ENCODE data around the gene PPP1R36.

The PPP1R36 gene

DNA sequence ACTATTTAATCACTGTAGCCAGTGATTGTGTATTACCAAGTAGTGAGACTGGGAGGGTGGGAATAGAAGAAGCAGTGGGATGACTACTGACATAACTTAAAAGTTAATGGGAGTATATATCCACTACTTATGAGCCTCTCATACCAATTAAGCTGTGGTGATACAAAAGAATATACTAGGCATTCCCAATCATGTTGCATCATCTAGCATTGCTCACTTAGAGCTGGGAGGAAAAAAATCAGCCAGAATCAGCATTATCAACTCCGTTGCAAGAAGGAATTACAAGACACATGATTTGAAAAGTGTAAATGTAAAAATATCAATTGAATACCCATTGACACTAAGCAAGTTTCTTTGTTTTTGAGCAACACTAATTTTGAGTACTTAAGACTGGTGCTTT, 745 bp upstream of the PPP1R36 start:
- H3K4me3 ChIP-seq (ENCODE audit: low read length) = no peak overlapping the region

DNA sequence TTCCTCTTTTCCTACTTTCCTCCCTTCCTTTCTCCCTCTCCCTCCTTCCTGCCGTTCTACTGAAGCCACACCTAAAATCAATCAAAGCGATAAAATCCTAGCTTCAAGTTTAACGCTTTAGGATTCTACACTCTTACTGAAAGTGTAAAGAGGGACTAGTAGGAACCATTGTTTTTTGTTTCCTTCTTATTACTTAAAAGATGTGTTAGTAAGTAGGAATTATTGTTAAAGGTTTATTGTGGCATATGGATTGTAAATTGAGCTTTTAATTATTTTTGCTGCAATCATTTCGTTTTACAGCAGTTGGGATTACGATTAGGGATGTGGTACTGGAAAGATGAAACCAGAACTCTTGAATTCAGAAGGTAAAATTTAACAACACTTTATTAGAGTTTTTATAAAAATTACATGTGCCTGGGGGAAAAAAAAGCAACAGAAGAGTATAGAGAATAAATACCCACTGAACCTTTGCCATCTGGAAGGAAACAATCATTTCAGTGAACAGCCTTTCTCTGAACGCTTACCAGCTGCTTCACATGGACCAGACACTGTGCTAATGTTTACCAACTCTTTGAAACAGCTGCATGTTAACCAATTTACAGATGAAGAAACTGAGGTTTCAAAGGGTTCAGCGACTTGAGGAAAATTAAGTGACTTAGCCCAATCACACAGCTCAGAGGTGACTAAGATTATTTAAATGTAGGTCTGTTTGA, 1.0 kb downstream of the PPP1R36 start:
- Histone ChIP-seq H2AFZ (ENCODE audit: low read length) (no peak overlapping the region), H3K27ac (ENCODE audit: low read length) (no peak overlapping the region), H3K27me3 (replicated peaks; ENCODE audit: insufficient read depth, low read length) (no peaks in the 10 kb centered on the region), H3K4me3 (ENCODE audit: low read length) (no peak overlapping the region), H3K9me3 (replicated peaks; ENCODE audit: insufficient read depth, low read length) (no peaks in the 10 kb centered on the region), H3K4me2 (ENCODE audit: low read depth, low read length) (no peak overlapping the region), H3K4me1 (ENCODE audit: low read length) (no peaks in the 10 kb centered on the region), H3K9ac (ENCODE audit: low read length) (no peak overlapping the region), H3K79me2 (ENCODE audit: low read length) (no peaks in the 10 kb centered on the region), H3K36me3 (replicated peaks; ENCODE audit: insufficient read depth, low read length) (no peaks in the 10 kb centered on the region), H3F3A (ENCODE audit: insufficient read depth, low read length) (no peaks in the 10 kb centered on the region), H3K9me2 (replicated peaks; ENCODE audit: insufficient read depth, low read length) (no peaks in the 10 kb centered on the region), H4K20me1 (ENCODE audit: insufficient read depth, low read length) (no peaks in the 10 kb centered on the region)
- DNase-seq = no peak
- TF ChIP-seq EZH2 (optimal IDR thresholded peaks at IDR 0.05; ENCODE audit: low read depth, low read length) (no peak), EZH2phosphoT487 (IDR thresholded peaks at IDR 0.05; ENCODE audit: low read length) (no peak)
- TF ChIP-seq, protein P1, sequence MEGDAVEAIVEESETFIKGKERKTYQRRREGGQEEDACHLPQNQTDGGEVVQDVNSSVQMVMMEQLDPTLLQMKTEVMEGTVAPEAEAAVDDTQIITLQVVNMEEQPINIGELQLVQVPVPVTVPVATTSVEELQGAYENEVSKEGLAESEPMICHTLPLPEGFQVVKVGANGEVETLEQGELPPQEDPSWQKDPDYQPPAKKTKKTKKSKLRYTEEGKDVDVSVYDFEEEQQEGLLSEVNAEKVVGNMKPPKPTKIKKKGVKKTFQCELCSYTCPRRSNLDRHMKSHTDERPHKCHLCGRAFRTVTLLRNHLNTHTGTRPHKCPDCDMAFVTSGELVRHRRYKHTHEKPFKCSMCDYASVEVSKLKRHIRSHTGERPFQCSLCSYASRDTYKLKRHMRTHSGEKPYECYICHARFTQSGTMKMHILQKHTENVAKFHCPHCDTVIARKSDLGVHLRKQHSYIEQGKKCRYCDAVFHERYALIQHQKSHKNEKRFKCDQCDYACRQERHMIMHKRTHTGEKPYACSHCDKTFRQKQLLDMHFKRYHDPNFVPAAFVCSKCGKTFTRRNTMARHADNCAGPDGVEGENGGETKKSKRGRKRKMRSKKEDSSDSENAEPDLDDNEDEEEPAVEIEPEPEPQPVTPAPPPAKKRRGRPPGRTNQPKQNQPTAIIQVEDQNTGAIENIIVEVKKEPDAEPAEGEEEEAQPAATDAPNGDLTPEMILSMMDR (IDR thresholded peaks at IDR 0.05; ENCODE audit: low read length) = no peak

More for the DNA sequence above, 745 bp upstream of the PPP1R36 start:
- TF ChIP-seq, protein P1 (IDR thresholded peaks at IDR 0.05; ENCODE audit: low read length) = no peak
- TF ChIP-seq EZH2phosphoT487 (IDR thresholded peaks at IDR 0.05; ENCODE audit: low read length) (no peak), EZH2 (optimal IDR thresholded peaks at IDR 0.05; ENCODE audit: low read depth, low read length) (no peak)
- Histone ChIP-seq H3K36me3 (replicated peaks; ENCODE audit: insufficient read depth, low read length) (no peaks in the 10 kb centered on the region), H3K9me3 (replicated peaks; ENCODE audit: insufficient read depth, low read length) (no peaks in the 10 kb centered on the region), H2AFZ (ENCODE audit: low read length) (no peak overlapping the region), H4K20me1 (ENCODE audit: insufficient read depth, low read length) (no peaks in the 10 kb centered on the region), H3K4me2 (ENCODE audit: low read depth, low read length) (no peak overlapping the region), H3K27ac (ENCODE audit: low read length) (no peak overlapping the region), H3K9ac (ENCODE audit: low read length) (no peak overlapping the region), H3K9me2 (replicated peaks; ENCODE audit: insufficient read depth, low read length) (no peaks in the 10 kb centered on the region), H3F3A (ENCODE audit: insufficient read depth, low read length) (no peaks in the 10 kb centered on the region), H3K4me1 (ENCODE audit: low read length) (no peaks in the 10 kb centered on the region), H3K27me3 (replicated peaks; ENCODE audit: insufficient read depth, low read length) (no peaks in the 10 kb centered on the region), H3K79me2 (ENCODE audit: low read length) (no peaks in the 10 kb centered on the region)
- DNase-seq = no peak

DNA sequence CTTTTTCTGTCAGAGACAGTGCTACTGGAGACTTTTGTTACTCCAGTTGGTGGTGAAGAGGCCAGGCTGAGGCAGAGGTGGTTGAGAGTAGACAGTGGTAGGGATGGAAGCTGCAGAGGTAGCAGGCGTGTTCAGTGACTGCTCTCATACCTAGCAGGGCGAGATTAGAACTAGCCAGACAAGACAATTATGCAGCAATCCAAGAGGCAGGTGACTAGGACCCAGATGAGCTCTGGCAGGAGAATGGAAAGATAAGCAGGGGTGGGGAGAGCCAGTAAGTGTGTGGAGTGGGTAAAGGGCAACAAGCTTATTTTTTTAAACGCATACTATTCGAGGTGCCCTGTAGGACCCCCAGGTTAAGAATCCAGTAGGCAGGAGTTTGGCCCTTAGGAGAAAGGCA, 4.8 kb downstream of the PPP1R36 start:
- Histone ChIP-seq H3F3A (ENCODE audit: insufficient read depth, low read length) (no peaks in the 10 kb centered on the region), H3K4me2 (ENCODE audit: low read depth, low read length) (no peak overlapping the region), H3K9me3 (replicated peaks; ENCODE audit: insufficient read depth, low read length) (no peaks in the 10 kb centered on the region), H3K79me2 (ENCODE audit: low read length) (no peaks in the 10 kb centered on the region), H3K9me2 (replicated peaks; ENCODE audit: insufficient read depth, low read length) (no peaks in the 10 kb centered on the region), H3K36me3 (replicated peaks; ENCODE audit: insufficient read depth, low read length) (no peaks in the 10 kb centered on the region), H4K20me1 (ENCODE audit: insufficient read depth, low read length) (no peaks in the 10 kb centered on the region), H3K9ac (ENCODE audit: low read length) (no peak overlapping the region), H3K4me1 (ENCODE audit: low read length) (no peaks in the 10 kb centered on the region), H3K27me3 (replicated peaks; ENCODE audit: insufficient read depth, low read length) (no peaks in the 10 kb centered on the region), H2AFZ (ENCODE audit: low read length) (no peak overlapping the region), H3K27ac (ENCODE audit: low read length) (no peak overlapping the region), H3K4me3 (ENCODE audit: low read length) (no peak overlapping the region)
- DNase-seq = no peak
- TF ChIP-seq EZH2phosphoT487 (IDR thresholded peaks at IDR 0.05; ENCODE audit: low read length) = no peak
- TF ChIP-seq, protein P1 (IDR thresholded peaks at IDR 0.05; ENCODE audit: low read length) = no peak
